Heart right ventricle (tissue), 16 donors: ENCODE data around the gene PMEPA1. TPM values are rescaled to one million over a fixed set of nuclear protein-coding genes. Genes with fewer than 3 reads are reported as not detected.

Source experiments
- ATAC-seq, 8 donors: fragments of 200-7000 bp; cut with Tn5 transposase; one replicate each; pipeline ENCODE4 v1.9.1; 2020; ENCODE audit warnings: mild to moderate bottlenecking in 8 of 8, moderate library complexity in 8 of 8, moderate number of reproducible peaks in 1 of 8
- DNase-seq, 2 donors: peaks; one replicate each; pipeline ENCODE4 v3.0.0-alpha.2; 2020
- H3K27ac ChIP-seq, 10 donors: fragments of 200-600 bp; sonication (generic) in 2 of 10; one replicate each; pipeline versions ENCODE4 v1.5.0 to v1.8.0; 2020 to 2022; ENCODE audit warnings: mild to moderate bottlenecking in 3 of 10
- H3K27me3 ChIP-seq, 7 donors: fragments of 200-600 bp; one replicate each; pipeline ENCODE4 v1.8.0; 2021 to 2022; ENCODE audit warnings: mild to moderate bottlenecking in 2 of 7
- H3K36me3 ChIP-seq, 9 donors: fragments of 200-600 bp; sonication (generic) in 1 of 9; one replicate each; pipeline versions ENCODE4 v1.5.0 to v1.8.0; 2020 to 2022; ENCODE audit warnings: mild to moderate bottlenecking in 2 of 9
- H3K4me1 ChIP-seq, 9 donors: fragments of 200-600 bp; sonication (generic) in 1 of 9; one replicate each; pipeline versions ENCODE4 v1.5.0 to v1.8.0; 2020 to 2022; ENCODE audit warnings: mild to moderate bottlenecking in 4 of 9
- H3K4me3 ChIP-seq, 10 donors: fragments of 200-600 bp; sonication (generic) in 2 of 10; one replicate each; pipeline versions ENCODE4 v1.5.0 to v1.8.0; 2020 to 2022; ENCODE audit warnings: mild to moderate bottlenecking in 7 of 10, moderate library complexity in 2 of 10
- H3K9me3 ChIP-seq, 11 donors: fragments of 200-600 bp in 10 of 11; sonication (generic) in 2 of 11; one replicate each; pipeline versions ENCODE4 v1.5.0 to v1.8.0; 2013 to 2022; ENCODE audit warnings: mild to moderate bottlenecking in 2 of 11, control low read depth in 1 of 11, moderate library complexity in 1 of 11
- WGBS, 2 donors: extraction: QIAGEN DNeasy Blood & Tissue Kit; methylation state at CpG; one replicate each; pipeline ENCODE4 v1.1.7; 2013; ENCODE audit warnings: inconsistent platforms in 1 of 2; 5-methylcytosine and 5-hydroxymethylcytosine counted together
- intact Hi-C, 10 donors: fragments of 100-400 bp; cut with DNase I; formaldehyde crosslinking; loops; one replicate each; pipeline versions ENCODE4 v1.11.1 to v1.14.2; 2022
- polyA plus RNA-seq, 2 donors: library from polyadenylated mRNA; stranded (reverse); fragments of 200-250 nt; gene quantifications; one replicate each; pipeline ENCODE4 v1.2.3, GENCODE V29; 2013
- total RNA-seq, 10 donors: library from RNA; stranded (reverse); fragmentation: NEBNext Ultra II Directional in 3 of 10; extraction: Animal tissue kit (Norgen Biotek cat#: 25700) in 3 of 10; gene quantifications; one replicate each; pipeline versions ENCODE4 v1.2.1 to v1.2.4, GENCODE V29; 2021 to 2023
- TF ChIP-seq, protein P1 (sequence below), 9 donors: fragments of 200-600 bp; sonication (generic) in 2 of 9; IDR thresholded peaks; one replicate each; pipeline versions ENCODE4 v1.5.0 to v1.8.0; 2021 to 2022; ENCODE audit warnings: antibody characterized with exemption in 9 of 9, mild to moderate bottlenecking in 5 of 9, moderate library complexity in 1 of 9
- donor health status: Arrhythmogenic right ventricular cardiomyopathy.
- donor health status: ischemic (EF 13 %, LVEDD 7.1; RV severe dilation, severe dysfunction).
- donor health status: healthy with polysubstance abuse.
- donor health status: DM: no; HTN: yes; CAD: no.
- donor health status: DM: no; HTN: no; CAD: no.
- donor health status: ischemic (EF 25% LVEDD 6.9; RV normal size, moderate dysfunction).
- donor health status: ischemic (EF 25% LVEDD 5.7; RV mildly dilated, moderate dysfunction).
- donor health status: healthy.
- donor health status: DM: yes; HTN: yes; CAD: no.
- donor health status: Ischemic cardiomyopathy.
- donor health status: ischemic (EF 35%, LVEDD 5.7; RV mildly dilated, moderate dysfunction).
- donor health status: nonischemic (EF 11% LVEDD 7.7; RV severe dilation, severe dysfunction).
- donor health status: DM: yes; HTN: yes; CAD: no.
- donor health status: PGD.
- donor health status: ischemic (EF 29% LVEDD 5.4; RV normal size, mild dysfunction).
- donor health status: nonischemic (EF 23%, LVEDD 6.1; RV moderate dilation, normal function).

The PMEPA1 gene
- total and polyA plus RNA-seq, 12 donors, result 10.5 to 81.8 (median 30.4) TPM

DNA sequence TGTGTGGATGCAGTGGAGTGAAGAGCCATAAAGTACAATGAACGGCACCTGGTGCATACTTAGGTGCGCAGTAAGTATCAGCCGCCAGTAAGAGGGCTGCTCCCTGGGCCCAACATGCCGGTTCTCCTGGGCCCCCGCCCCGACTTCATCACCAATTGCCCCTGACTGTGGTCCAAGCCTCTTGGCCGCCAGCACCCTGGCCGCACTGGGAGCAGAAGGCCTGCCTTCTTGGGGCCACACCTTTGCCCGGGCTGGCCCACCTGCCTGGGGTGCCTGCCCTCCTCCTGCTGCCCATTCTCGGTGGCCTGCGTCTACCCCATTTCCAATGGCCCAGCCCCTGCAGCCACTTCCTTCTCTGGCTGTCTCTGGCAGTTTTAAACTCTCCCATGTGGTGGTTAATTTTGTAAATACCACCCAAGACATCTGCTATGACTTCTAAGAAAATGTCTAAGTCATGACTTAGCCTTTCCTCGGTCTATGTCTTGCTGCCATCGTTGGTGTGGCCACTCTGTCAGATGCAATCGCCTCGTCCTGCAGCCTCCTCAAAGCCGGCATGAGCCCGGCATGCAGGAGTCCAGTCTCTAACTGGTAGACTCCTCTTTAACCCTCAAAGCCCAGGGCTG lies 36.8 kb downstream of the PMEPA1 start:
- H3K4me3 ChIP-seq, result no peak overlapping the region
- no peak for DNase-seq

DNA sequence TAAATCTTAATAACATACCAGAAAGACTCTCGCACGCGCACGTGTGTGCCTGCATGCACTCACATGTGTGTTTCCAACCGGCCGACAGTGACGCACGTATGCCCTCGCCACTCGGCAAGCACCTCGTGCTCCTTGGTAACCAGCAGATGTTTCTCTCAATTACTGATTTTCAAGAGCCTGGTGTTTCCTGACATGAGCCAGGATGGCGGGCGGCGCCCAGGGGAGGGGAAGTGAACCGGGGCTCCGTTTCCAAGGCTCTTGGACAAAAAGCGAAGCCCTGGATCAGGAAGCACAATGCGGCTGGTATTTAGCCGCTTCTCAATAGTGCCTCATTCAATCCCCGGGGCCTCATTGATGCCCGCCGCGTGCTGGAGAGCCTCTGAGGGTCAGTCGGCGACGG lies 37.7 kb downstream of the PMEPA1 start:
- Histone ChIP-seq H3K4me3 (peak overlapping the region in 2 of 10 donors; percentile 19 to 22), H3K4me1 (peaks cover 12 to 69% (median 28%) of the 10 kb centered on the region in 9 donors)
- intact Hi-C loops, result loop anchor here in 1 of 10 donors (5.0 kb wide), 1 partner anchor 35 kb away; no protein-coding TSS in a partner anchor

More for the DNA sequence above, 36.8 kb downstream of the PMEPA1 start:
- Histone ChIP-seq H3K36me3 (no peaks in the 10 kb centered on the region), H3K4me1 (peaks cover 12 to 76% (median 30%) of the 10 kb centered on the region in 9 donors), H3K27me3 (no peaks in the 10 kb centered on the region), H3K9me3 (no peaks in the 10 kb centered on the region), H3K27ac (no peak overlapping the region)
- WGBS, 2 donors, result 93 to 94% methylated on average over 17 of the region's 17 CpGs
- intact Hi-C loops, result loop anchor here in 1 of 10 donors (5.0 kb wide), 1 partner anchor 34 kb away; no protein-coding TSS in a partner anchor
- TF ChIP-seq, protein P1, sequence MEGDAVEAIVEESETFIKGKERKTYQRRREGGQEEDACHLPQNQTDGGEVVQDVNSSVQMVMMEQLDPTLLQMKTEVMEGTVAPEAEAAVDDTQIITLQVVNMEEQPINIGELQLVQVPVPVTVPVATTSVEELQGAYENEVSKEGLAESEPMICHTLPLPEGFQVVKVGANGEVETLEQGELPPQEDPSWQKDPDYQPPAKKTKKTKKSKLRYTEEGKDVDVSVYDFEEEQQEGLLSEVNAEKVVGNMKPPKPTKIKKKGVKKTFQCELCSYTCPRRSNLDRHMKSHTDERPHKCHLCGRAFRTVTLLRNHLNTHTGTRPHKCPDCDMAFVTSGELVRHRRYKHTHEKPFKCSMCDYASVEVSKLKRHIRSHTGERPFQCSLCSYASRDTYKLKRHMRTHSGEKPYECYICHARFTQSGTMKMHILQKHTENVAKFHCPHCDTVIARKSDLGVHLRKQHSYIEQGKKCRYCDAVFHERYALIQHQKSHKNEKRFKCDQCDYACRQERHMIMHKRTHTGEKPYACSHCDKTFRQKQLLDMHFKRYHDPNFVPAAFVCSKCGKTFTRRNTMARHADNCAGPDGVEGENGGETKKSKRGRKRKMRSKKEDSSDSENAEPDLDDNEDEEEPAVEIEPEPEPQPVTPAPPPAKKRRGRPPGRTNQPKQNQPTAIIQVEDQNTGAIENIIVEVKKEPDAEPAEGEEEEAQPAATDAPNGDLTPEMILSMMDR (IDR thresholded peaks at IDR 0.05), result no peak
- peak in 1 of 8 donors; percentile 18 for ATAC-seq

DNA sequence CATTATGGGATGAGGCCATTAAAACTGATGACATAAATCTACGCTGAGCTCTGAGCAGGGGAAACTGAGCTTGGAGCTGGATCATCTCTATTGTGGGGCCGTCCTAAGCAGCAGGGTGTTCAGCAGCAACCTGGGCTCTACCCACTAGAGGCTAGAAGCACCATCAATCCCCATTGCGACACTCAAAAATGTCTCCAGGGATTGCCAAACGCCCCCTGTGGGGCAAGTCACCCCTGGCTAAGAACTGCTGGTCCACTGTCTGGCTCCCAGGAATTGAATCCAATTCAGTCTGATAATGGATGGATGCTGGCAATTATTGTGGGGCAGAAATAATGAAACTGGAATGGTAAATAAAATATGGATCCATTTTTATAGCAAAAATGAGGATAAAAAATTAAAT lies 38.2 kb downstream of the PMEPA1 start:
- no peak for ATAC-seq
- H3K27ac ChIP-seq, result no peak overlapping the region
- WGBS, 2 donors, result 86 to 89% methylated on average over 4 of the region's 4 CpGs
- peaks cover 12 to 64% (median 28%) of the 10 kb centered on the region in 9 donors for H3K4me1 ChIP-seq
- no peaks in the 10 kb centered on the region for H3K9me3 ChIP-seq
- TF ChIP-seq, protein P1 (IDR thresholded peaks at IDR 0.05), result no peak
- DNase-seq, result no peak
- no peaks in the 10 kb centered on the region for H3K27me3 ChIP-seq
- H3K4me3 ChIP-seq, result peak overlapping the region in 1 of 10 donors; percentile 19
- peaks cover 0 to 3% (median 0%) of the 10 kb centered on the region in 9 donors for H3K36me3 ChIP-seq
- intact Hi-C loops, result loop anchor here in 1 of 10 donors (5.0 kb wide), 1 partner anchor 36 kb away; no protein-coding TSS in a partner anchor

More for the DNA sequence above, 37.7 kb downstream of the PMEPA1 start:
- DNase-seq (peak; percentile 51 to 70), ATAC-seq (peak in 7 of 8 donors; percentile 66 to 84 (median 77))
- no peaks in the 10 kb centered on the region for H3K9me3 ChIP-seq
- H3K27ac ChIP-seq, result peak overlapping the region in 1 of 10 donors; percentile 2
- no peaks in the 10 kb centered on the region for H3K27me3 ChIP-seq
- 43 to 51% methylated on average over 26 of the region's 26 CpGs for WGBS, 2 donors
- H3K36me3 ChIP-seq, result no peaks in the 10 kb centered on the region
- TF ChIP-seq, protein P1 (IDR thresholded peaks at IDR 0.05), result no peak

DNA sequence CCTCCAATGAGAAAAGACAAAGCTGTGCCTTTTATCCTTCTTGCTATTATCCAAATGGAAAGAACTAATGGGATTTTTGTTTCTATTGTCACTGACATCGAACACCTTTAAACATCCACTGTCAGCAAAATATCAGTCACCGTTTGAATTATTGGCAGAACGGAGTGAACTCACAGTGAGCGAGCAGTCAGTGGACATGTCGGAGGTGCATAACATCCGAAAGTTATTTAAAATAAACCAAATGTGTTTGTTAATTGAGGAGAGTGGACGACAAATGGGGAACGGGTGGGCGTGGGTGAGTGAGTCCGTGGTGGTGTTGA lies 38.8 kb downstream of the PMEPA1 start:
- WGBS, 2 donors, result 82 to 90% methylated on average over 10 of the region's 10 CpGs
- H3K36me3 ChIP-seq, result peaks cover 0 to 6% (median 0%) of the 10 kb centered on the region in 9 donors
- ATAC-seq (no peak), DNase-seq (no peak)
- no peak overlapping the region for H3K27ac ChIP-seq
- H3K9me3 ChIP-seq, result no peaks in the 10 kb centered on the region
- no peaks in the 10 kb centered on the region for H3K27me3 ChIP-seq
- peaks cover 12 to 58% (median 28%) of the 10 kb centered on the region in 9 donors for H3K4me1 ChIP-seq
- no peak overlapping the region for H3K4me3 ChIP-seq
- TF ChIP-seq, protein P1 (IDR thresholded peaks at IDR 0.05), result no peak
- intact Hi-C loops, result loop anchor here in 1 of 10 donors (5.0 kb wide), 1 partner anchor 36 kb away; no protein-coding TSS in a partner anchor
